WTC11 (cell line): ENCODE data around the gene SCYL3. TPM values are rescaled to one million over a fixed set of nuclear protein-coding genes. Genes with fewer than 3 reads are reported as not detected.
A peak's percentile ranks its signal among the peaks of the same experiment; 100 is the strongest.

ENCODE experiments used
- ATAC-seq: fragments of 200-7000 bp; cut with Tn5 transposase; 2 replicates; pipeline ENCODE4 v1.10.0; 2021; ENCODE audit warnings: mild to moderate bottlenecking, moderate library complexity
- CTCF ChIA-PET: fragments of 300-600 bp; sonication (Branson Sonifier 250); formaldehyde crosslinking; loops from one replicate; lab custom pipeline; 2021; ENCODE audit warnings: antibody characterized with exemption; lab: Charles Lee
- POLR2A ChIA-PET: fragments of 350-600 bp; sonication (Branson Sonifier 250); formaldehyde crosslinking; loops from one replicate; lab custom pipeline; 2021; ENCODE audit warnings: antibody characterized with exemption; lab: Charles Lee
- DNase-seq: peaks from one replicate; pipeline ENCODE4 v3.0.0; 2021; ENCODE audit warnings: low spot score
- H3K27ac Mint-ChIP-seq: 2 replicates; pipeline ENCODE4 v1.8.0; 2021; ENCODE audit warnings: mixed read lengths
- H3K27me3 Mint-ChIP-seq: 2 replicates; pipeline ENCODE4 v1.8.0; 2021; ENCODE audit warnings: low read depth, mild to moderate bottlenecking, moderate library complexity, mixed read lengths
- H3K36me3 Mint-ChIP-seq: 2 replicates; pipeline ENCODE4 v1.8.0; 2021; ENCODE audit warnings: mixed read lengths
- H3K4me1 Mint-ChIP-seq: 2 replicates; pipeline ENCODE4 v1.8.0; 2022; ENCODE audit warnings: mixed read lengths
- H3K4me3 Mint-ChIP-seq: 2 replicates; pipeline ENCODE4 v1.8.0; 2021; ENCODE audit warnings: mild to moderate bottlenecking, moderate library complexity, mixed read lengths
- H3K9me3 Mint-ChIP-seq: 2 replicates; pipeline ENCODE4 v1.8.0; 2021; ENCODE audit warnings: mixed read lengths
- AR ChIP-seq: fragments of 250-450 bp; sonication (Bioruptor Pico); IDR thresholded peaks from 2 replicates; pipeline ENCODE4 v1.9.0; 2021; ENCODE audit warnings: mild to moderate bottlenecking
- E2F1 ChIP-seq: sonication (generic); formaldehyde crosslinking; IDR thresholded peaks from 2 replicates; pipeline ENCODE4 v1.8.0; 2022; ENCODE audit warnings: mild to moderate bottlenecking, missing genetic modification reagents
- ERG ChIP-seq: fragments of 250-450 bp; sonication (Bioruptor Pico); IDR thresholded peaks from 2 replicates; pipeline ENCODE4 v1.8.0; 2021; ENCODE audit warnings: mild to moderate bottlenecking
- ESRRA ChIP-seq: sonication (generic); formaldehyde crosslinking; IDR thresholded peaks from 2 replicates; pipeline ENCODE4 v1.8.1; 2022; ENCODE audit warnings: mild to moderate bottlenecking, missing genetic modification reagents, borderline replicate concordance
- FOXJ3 ChIP-seq: sonication (generic); formaldehyde crosslinking; IDR thresholded peaks from 2 replicates; pipeline ENCODE4 v1.9.0; 2021; ENCODE audit warnings: missing genetic modification reagents, mild to moderate bottlenecking, borderline replicate concordance
- FOXP4 ChIP-seq: sonication (generic); formaldehyde crosslinking; IDR thresholded peaks from 2 replicates; pipeline ENCODE4 v1.8.0; 2022; ENCODE audit warnings: mild to moderate bottlenecking, missing genetic modification reagents
- GTF2I ChIP-seq: fragments of 250-450 bp; sonication (Bioruptor Pico); conservative IDR thresholded peaks from 2 replicates; pipeline ENCODE4 v1.4.0; 2021; ENCODE audit warnings: mild to moderate bottlenecking
- HMGA2 ChIP-seq: fragments of 250-450 bp; sonication (Bioruptor Pico); IDR thresholded peaks from 2 replicates; pipeline ENCODE4 v1.4.0; 2021; ENCODE audit warnings: mild to moderate bottlenecking, moderate library complexity
- JUN ChIP-seq: sonication (generic); formaldehyde crosslinking; IDR thresholded peaks from 2 replicates; pipeline ENCODE4 v1.8.0; 2023; ENCODE audit warnings: mild to moderate bottlenecking, missing genetic modification reagents
- NFATC4 ChIP-seq: fragments of 250-450 bp; sonication (Bioruptor Pico); IDR thresholded peaks from 2 replicates; pipeline ENCODE4 v1.9.0; 2021; ENCODE audit warnings: mild to moderate bottlenecking
- NFYB ChIP-seq: sonication (generic); formaldehyde crosslinking; conservative IDR thresholded peaks from 2 replicates; pipeline ENCODE4 v1.8.0; 2022; ENCODE audit warnings: low read depth, missing genetic modification reagents
- NR2C2 ChIP-seq: sonication (generic); formaldehyde crosslinking; IDR thresholded peaks from 2 replicates; pipeline ENCODE4 v1.8.0; 2022; ENCODE audit warnings: mild to moderate bottlenecking, missing genetic modification reagents
- PRDM15 ChIP-seq: sonication (generic); formaldehyde crosslinking; IDR thresholded peaks from 2 replicates; pipeline ENCODE4 v1.8.0; 2022; ENCODE audit warnings: missing genetic modification reagents
- RELA ChIP-seq: sonication (generic); formaldehyde crosslinking; IDR thresholded peaks from 2 replicates; pipeline ENCODE4 v1.8.1; 2022; ENCODE audit warnings: missing genetic modification reagents, mild to moderate bottlenecking, borderline replicate concordance
- SOX15 ChIP-seq: fragments of 250-450 bp; sonication (Bioruptor Pico); IDR thresholded peaks from 2 replicates; pipeline ENCODE4 v1.9.0; 2021; ENCODE audit warnings: mild to moderate bottlenecking
- TEAD4 ChIP-seq: sonication (generic); formaldehyde crosslinking; IDR thresholded peaks from 2 replicates; pipeline ENCODE4 v1.8.0; 2022; ENCODE audit warnings: mild to moderate bottlenecking, missing genetic modification reagents
- ZNF138 ChIP-seq: sonication (generic); formaldehyde crosslinking; conservative IDR thresholded peaks from 2 replicates; pipeline ENCODE4 v1.8.1; 2022; ENCODE audit warnings: mild to moderate bottlenecking, moderate library complexity, missing genetic modification reagents
- ZNF416 ChIP-seq: fragments of 250-450 bp; sonication (Bioruptor Pico); IDR thresholded peaks from 2 replicates; pipeline ENCODE4 v1.9.0; 2021; ENCODE audit warnings: mild to moderate bottlenecking, inconsistent platforms
- ZNF512 ChIP-seq: sonication (generic); formaldehyde crosslinking; IDR thresholded peaks from 2 replicates; pipeline ENCODE4 v1.8.1; 2022; ENCODE audit warnings: missing genetic modification reagents, borderline replicate concordance
- total RNA-seq: library from RNA; stranded (reverse); gene quantifications from 3 replicates; pipeline ENCODE4 v1.2.3, GENCODE V29; 2021

The SCYL3 gene
- total RNA-seq, 1 experiment from 2014 or later: 5.3 TPM

- H3K4me1 Mint-ChIP-seq: peaks cover 7% of the 10 kb centered on the region
- ATAC-seq: peak; percentile 39
- TF ChIP-seq PRDM15 (CRISPR knock-in tag) (no peak), GTF2I (no peak), TEAD4 (no peak), E2F1 (CRISPR knock-in tag) (no peak), FOXJ3 (CRISPR knock-in tag) (no peak), ZNF512 (CRISPR knock-in tag) (no peak), NR2C2 (CRISPR knock-in tag) (no peak), NFATC4 (CRISPR knock-in tag) (no peak), AR (CRISPR knock-in tag) (no peak), ESRRA (no peak), SOX15 (no peak), ZNF138 (CRISPR knock-in tag) (no peak), ZNF416 (CRISPR knock-in tag) (no peak), HMGA2 (CRISPR knock-in tag) (no peak), FOXP4 (CRISPR knock-in tag) (no peak), JUN (CRISPR knock-in tag) (no peak), NFYB (CRISPR knock-in tag) (no peak), RELA (CRISPR knock-in tag) (no peak), ERG (no peak)
- no peaks in the 10 kb centered on the region for H3K27me3 Mint-ChIP-seq
- POLR2A ChIA-PET: no interaction called here
- H3K27ac Mint-ChIP-seq: no peak overlapping the region
- no peaks in the 10 kb centered on the region for H3K9me3 Mint-ChIP-seq
- no peak for DNase-seq
- H3K36me3 Mint-ChIP-seq: no peaks in the 10 kb centered on the region
- CTCF ChIA-PET: no interaction called here
- no peak overlapping the region for H3K4me3 Mint-ChIP-seq
Measured at GRCh38 chr1:169915150-169915549, 21.5 kb upstream of the SCYL3 start.
